Measurements from ENCODE around the gene WLS. TPM values are rescaled to one million over a fixed set of nuclear protein-coding genes. Genes with fewer than 3 reads are reported as not detected.

The WLS gene
- total RNA-seq, 1 donor from 2014 or later, result 123 TPM

DNA sequence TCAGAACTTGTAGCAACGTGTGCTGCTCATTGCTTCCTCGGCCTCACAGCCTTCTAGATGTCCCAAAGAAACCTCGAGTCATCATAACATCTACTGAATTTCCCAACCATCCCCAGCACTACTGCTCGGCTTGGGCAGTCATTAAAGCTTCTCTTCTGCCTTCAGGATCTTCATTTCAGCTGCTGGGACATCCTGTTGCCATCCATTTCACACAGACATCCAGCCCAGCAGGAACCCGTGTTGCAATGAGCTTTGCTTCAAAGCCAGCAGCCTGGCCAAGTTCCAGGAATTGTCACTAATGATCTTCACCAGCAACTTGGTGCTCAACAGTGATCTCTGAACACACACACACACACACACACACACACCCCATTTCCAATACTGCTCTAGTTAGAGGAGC, 18.5 kb downstream of the WLS start:
- Mint-ChIP-seq H3K4me1 (ENCODE audit: low read depth) (peaks cover 28% of the 10 kb centered on the region), H3K27me3 (no peaks in the 10 kb centered on the region), H3K9me3 (ENCODE audit: low read depth) (no peaks in the 10 kb centered on the region), H3K4me3 (ENCODE audit: low read depth) (no peak overlapping the region), H3K27ac (no peak overlapping the region), H3K36me3 (ENCODE audit: insufficient read depth) (peaks cover 3% of the 10 kb centered on the region)
- TF ChIP-seq, protein P1, sequence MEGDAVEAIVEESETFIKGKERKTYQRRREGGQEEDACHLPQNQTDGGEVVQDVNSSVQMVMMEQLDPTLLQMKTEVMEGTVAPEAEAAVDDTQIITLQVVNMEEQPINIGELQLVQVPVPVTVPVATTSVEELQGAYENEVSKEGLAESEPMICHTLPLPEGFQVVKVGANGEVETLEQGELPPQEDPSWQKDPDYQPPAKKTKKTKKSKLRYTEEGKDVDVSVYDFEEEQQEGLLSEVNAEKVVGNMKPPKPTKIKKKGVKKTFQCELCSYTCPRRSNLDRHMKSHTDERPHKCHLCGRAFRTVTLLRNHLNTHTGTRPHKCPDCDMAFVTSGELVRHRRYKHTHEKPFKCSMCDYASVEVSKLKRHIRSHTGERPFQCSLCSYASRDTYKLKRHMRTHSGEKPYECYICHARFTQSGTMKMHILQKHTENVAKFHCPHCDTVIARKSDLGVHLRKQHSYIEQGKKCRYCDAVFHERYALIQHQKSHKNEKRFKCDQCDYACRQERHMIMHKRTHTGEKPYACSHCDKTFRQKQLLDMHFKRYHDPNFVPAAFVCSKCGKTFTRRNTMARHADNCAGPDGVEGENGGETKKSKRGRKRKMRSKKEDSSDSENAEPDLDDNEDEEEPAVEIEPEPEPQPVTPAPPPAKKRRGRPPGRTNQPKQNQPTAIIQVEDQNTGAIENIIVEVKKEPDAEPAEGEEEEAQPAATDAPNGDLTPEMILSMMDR (IDR thresholded peaks at IDR 0.05; ENCODE audit: unreplicated experiment), result no peak
- no peak for DNase-seq (ENCODE audit: low spot score, unreplicated experiment)

DNA sequence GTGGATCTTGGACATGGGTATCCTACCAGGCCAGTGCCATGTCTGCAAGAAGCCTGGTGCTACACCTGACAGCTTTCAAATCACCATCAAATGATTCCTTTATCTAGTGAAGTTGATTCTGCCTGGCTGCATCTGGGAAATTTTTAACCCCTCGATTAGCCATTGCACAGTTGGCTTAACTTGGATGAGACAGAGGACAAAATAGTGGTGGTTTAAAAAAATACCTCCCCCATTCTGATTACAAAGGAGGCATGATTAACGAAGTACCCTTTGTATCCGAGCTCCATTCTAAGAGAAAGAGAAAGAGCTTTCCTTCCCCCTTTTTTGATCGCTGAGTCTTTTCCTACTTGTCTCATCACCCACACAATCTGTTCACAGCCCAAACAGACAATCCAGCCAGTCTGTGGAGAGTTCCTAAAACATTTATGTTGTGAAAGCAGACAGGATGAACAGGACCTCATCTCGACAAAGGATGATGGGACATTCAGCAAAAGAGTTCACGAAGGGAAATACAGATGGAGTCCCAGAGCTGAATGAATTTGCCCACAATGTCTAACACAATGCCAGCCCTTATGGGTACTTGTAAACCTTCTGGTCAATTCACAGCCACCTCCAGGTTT, 20.5 kb downstream of the WLS start:
- Mint-ChIP-seq H3K27ac (no peak overlapping the region), H3K27me3 (no peaks in the 10 kb centered on the region), H3K9me3 (ENCODE audit: low read depth) (no peaks in the 10 kb centered on the region), H3K4me1 (ENCODE audit: low read depth) (peaks cover 28% of the 10 kb centered on the region), H3K4me3 (ENCODE audit: low read depth) (no peak overlapping the region), H3K36me3 (ENCODE audit: insufficient read depth) (peaks cover 3% of the 10 kb centered on the region)
- DNase-seq (ENCODE audit: low spot score, unreplicated experiment), result no peak
- TF ChIP-seq, protein P1 (IDR thresholded peaks at IDR 0.05; ENCODE audit: unreplicated experiment), result no peak

- Mint-ChIP-seq H3K9me3 (ENCODE audit: low read depth) (no peaks in the 10 kb centered on the region), H3K27me3 (no peaks in the 10 kb centered on the region), H3K4me3 (ENCODE audit: low read depth) (no peak overlapping the region), H3K4me1 (ENCODE audit: low read depth) (peaks cover 30% of the 10 kb centered on the region), H3K36me3 (ENCODE audit: insufficient read depth) (peaks cover 2% of the 10 kb centered on the region), H3K27ac (no peak overlapping the region)
- DNase-seq (ENCODE audit: low spot score, unreplicated experiment), result no peak
- TF ChIP-seq, protein P1 (IDR thresholded peaks at IDR 0.05; ENCODE audit: unreplicated experiment), result no peak
These were observed 21.5 kb downstream of the WLS start for GRCh38 chr1:68210829-68211228.

DNA sequence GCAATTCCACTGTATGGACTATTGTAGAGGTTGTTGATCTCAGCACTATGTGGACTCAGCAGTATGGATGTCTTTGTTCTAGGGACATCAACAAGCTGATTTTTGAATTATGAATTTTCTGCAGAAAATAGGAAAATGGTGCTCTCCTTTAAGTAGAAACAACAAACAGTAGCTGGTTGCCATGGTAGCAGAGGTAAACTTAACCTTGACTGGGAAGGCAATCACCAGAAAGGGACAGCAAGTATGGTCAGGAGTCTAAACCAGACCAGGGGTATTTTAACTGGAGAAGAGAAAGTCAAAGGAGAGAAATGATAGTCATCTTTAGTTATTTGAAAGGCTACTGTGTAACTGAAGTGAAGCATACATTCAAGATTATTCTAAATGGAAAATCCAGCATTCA, 22.3 kb downstream of the WLS start:
- peaks cover 34% of the 10 kb centered on the region for H3K4me1 Mint-ChIP-seq (ENCODE audit: low read depth)
- H3K9me3 Mint-ChIP-seq (ENCODE audit: low read depth), result no peaks in the 10 kb centered on the region
- H3K36me3 Mint-ChIP-seq (ENCODE audit: insufficient read depth), result peaks cover 2% of the 10 kb centered on the region
- H3K4me3 Mint-ChIP-seq (ENCODE audit: low read depth), result no peak overlapping the region
- TF ChIP-seq, protein P1 (IDR thresholded peaks at IDR 0.05; ENCODE audit: unreplicated experiment), result no peak
- no peak for DNase-seq (ENCODE audit: low spot score, unreplicated experiment)
- no peak overlapping the region for H3K27ac Mint-ChIP-seq
- no peaks in the 10 kb centered on the region for H3K27me3 Mint-ChIP-seq

GRCh38 chr1:68206848-68207689, 25.3 kb downstream of the WLS start:
- Mint-ChIP-seq H3K27me3 (no peaks in the 10 kb centered on the region), H3K4me3 (ENCODE audit: low read depth) (no peak overlapping the region), H3K27ac (peak overlapping the region; percentile 3), H3K4me1 (ENCODE audit: low read depth) (peaks cover 34% of the 10 kb centered on the region), H3K9me3 (ENCODE audit: low read depth) (no peaks in the 10 kb centered on the region), H3K36me3 (ENCODE audit: insufficient read depth) (peaks cover 4% of the 10 kb centered on the region)
- TF ChIP-seq, protein P1 (IDR thresholded peaks at IDR 0.05; ENCODE audit: unreplicated experiment), result no peak
- no peak for DNase-seq (ENCODE audit: low spot score, unreplicated experiment)

All from progenitor cell of endocrine pancreas (in vitro differentiated cells).